GM21723 (cell line): Measurements from ENCODE around the gene TNFSF12.

ENCODE experiments used
- ATAC-seq: cut with Tn5 transposase; IDR thresholded peaks from one replicate; pipeline ENCODE4 v1.9.1; 2021; ENCODE audit warnings: mild to moderate bottlenecking, moderate library complexity; ENCODE audit not compliant: unreplicated experiment

TNFSF12 gene, protein sequence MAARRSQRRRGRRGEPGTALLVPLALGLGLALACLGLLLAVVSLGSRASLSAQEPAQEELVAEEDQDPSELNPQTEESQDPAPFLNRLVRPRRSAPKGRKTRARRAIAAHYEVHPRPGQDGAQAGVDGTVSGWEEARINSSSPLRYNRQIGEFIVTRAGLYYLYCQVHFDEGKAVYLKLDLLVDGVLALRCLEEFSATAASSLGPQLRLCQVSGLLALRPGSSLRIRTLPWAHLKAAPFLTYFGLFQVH

GRCh38 chr17:7548585-7549400 is at the start of gene TNFSF12:
TNFSF12 (plus strand) TSS chr17:7549058; CDS start chr17:7549154, 96 bp downstream.
- ATAC-seq = no peak

- no peak for ATAC-seq
Measured at GRCh38 chr17:7499161-7499560, 49.7 kb upstream of the TNFSF12 start.

DNA sequence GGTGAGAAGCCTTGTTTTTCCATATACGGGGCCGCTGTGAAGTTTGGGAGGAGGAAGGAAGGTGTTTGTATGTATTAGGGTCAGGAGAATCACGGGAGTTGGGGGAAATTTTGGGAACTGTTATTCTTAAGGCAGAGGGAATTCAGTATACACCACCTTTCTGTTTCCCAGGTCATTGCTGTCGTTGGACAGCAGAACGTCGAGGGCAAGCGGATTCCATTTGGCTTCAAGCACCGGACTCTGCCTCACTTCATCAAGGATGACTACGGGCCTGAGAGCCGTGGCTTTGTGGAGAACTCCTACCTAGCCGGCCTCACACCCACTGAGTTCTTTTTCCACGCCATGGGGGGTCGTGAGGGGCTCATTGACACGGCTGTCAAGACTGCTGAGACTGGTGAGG is 47.1 kb upstream of the TNFSF12 start:
- ATAC-seq = no peak

DNA sequence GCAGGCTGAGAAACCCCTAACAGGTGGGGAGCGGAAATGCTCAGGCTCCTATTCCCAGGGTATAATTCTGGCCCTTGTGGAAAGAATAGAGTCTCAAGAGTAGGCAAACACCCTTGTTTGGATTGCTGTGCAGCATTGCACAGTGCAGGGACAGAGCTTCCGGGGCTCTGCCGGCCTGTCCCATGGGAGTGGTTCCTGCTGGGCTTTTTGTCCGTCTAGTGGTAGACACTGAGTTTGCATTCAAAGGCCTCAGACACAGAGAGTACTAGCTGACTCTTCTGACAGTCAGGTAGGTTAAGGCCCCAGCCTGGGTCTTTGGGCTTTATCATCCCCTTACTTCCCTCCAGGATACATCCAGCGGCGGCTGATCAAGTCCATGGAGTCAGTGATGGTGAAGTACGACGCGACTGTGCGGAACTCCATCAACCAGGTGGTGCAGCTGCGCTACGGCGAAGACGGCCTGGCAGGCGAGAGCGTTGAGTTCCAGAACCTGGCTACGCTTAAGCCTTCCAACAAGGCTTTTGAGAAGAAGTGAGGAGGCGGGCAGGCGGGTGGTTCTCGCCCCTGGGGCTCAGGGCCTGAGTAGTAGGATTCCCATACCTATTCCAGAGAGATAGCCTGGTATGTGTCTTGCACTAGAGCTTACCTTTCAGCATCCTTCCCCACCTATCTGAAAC is 46.5 kb upstream of the TNFSF12 start:
- no peak for ATAC-seq

- no peak for ATAC-seq
Measured at GRCh38 chr17:7502987-7503386, 45.9 kb upstream of the TNFSF12 start.

- no peak for ATAC-seq
Measured at GRCh38 chr17:7503521-7503920, 45.3 kb upstream of the TNFSF12 start.

DNA sequence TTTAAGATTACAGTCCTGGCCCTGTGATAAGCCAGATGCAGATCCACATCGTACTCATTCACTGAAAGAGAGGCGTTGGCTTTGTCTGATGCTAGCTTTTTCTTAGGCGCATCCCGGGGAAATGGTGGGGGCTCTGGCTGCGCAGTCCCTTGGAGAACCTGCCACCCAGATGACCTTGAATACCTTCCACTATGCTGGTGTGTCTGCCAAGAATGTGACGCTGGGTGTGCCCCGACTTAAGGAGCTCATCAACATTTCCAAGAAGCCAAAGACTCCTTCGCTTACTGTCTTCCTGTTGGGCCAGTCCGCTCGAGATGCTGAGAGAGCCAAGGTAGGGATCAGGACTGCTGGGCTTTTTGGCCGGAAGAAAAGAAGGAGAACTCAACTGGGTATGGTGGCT is 40.7 kb upstream of the TNFSF12 start:
- ATAC-seq = no peak

- no peak for ATAC-seq
Measured at GRCh38 chr17:7508846-7509245, 40.0 kb upstream of the TNFSF12 start.

GRCh38 chr17:7509937-7510336 is 38.9 kb upstream of the TNFSF12 start:
- no peak for ATAC-seq

DNA sequence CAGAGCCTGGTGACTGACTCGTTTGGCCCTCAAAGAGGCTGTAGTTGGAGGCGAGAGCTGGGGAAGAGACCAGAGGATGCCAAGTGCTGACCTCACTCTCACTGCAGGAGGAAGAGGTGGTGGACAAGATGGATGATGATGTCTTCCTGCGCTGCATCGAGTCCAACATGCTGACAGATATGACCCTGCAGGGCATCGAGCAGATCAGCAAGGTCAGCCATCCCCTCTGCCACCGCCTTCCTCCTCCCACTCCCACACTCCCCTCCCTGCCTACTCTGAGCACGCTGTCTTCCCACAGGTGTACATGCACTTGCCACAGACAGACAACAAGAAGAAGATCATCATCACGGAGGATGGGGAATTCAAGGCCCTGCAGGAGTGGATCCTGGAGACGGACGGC is 37.8 kb upstream of the TNFSF12 start:
- ATAC-seq = no peak

DNA sequence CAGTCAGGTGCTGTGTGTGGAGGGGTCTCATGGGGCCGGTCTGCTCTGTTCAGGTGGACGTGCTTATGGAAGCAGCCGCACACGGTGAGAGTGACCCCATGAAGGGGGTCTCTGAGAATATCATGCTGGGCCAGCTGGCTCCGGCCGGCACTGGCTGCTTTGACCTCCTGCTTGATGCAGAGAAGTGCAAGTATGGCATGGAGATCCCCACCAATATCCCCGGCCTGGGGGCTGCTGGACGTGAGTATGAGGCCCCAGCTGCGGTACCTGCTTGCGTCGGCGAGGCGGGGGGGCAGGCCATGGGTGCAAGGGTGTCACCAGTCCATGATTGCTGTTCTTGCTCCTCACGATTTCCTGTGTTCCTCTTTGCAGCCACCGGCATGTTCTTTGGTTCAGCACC is 36.8 kb upstream of the TNFSF12 start:
- ATAC-seq = no peak

DNA sequence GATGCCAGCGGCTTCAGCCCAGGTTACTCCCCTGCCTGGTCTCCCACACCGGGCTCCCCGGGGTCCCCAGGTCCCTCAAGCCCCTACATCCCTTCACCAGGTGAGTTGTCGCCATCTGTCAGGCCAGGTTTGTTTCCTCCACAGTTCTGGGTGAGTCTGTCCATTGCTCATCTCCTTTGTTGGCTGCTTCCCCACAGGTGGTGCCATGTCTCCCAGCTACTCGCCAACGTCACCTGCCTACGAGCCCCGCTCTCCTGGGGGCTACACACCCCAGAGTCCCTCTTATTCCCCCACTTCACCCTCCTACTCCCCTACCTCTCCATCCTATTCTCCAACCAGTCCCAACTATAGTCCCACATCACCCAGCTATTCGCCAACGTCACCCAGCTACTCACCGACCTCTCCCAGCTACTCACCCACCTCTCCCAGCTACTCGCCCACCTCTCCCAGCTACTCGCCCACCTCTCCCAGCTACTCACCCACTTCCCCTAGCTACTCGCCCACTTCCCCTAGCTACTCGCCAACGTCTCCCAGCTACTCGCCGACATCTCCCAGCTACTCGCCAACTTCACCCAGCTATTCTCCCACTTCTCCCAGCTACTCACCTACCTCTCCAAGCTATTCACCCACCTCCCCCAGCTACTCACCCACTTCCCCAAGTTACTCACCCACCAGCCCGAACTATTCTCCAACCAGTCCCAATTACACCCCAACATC is 35.9 kb upstream of the TNFSF12 start:
- ATAC-seq = no peak

DNA sequence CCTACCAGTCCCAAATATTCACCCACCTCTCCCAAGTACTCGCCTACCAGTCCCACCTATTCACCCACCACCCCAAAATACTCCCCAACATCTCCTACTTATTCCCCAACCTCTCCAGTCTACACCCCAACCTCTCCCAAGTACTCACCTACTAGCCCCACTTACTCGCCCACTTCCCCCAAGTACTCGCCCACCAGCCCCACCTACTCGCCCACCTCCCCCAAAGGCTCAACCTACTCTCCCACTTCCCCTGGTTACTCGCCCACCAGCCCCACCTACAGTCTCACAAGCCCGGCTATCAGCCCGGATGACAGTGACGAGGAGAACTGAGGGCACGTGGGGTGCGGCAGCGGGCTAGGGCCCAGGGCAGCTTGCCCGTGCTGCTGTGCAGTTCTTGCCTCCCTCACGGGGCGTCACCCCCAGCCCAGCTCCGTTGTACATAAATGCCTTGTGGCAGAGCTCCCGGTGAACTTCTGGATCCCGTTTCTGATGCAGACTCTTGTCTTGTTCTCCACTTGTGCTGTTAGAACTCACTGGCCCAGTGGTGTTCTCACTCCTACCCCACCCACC is 34.9 kb upstream of the TNFSF12 start:
- ATAC-seq = no peak

DNA sequence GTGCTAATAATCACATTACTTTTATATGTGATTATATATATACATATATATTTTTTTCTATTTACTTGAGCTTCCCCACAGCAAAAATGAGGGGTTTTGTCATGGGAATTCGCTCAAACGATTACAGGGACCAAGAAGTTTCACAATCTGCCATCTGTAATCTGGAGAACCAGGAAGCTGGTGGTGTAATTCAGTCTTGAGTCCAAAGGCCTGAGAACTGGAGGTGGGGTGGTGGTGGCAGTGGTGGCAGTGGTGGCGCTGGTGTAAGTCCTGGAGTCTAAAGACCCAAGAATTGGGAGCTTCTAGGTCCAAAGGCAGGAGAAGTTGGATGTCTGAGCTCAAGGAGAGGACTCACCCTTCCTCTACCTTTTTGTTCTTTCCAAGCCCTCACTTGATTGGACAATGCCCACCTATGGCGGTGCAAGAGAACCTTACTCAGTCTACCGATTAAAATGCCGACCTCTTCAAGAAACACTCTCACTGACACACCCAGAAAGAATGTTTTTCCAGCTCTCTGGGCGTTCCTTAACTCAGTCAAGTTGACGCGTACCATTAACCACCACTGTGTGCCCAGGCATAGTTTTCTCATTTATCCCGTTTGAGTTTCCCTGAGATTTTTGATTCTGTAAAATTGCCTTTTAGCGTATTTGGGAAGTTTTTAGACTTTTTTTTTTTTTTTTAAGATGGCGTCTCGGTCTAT is 32.8 kb upstream of the TNFSF12 start:
- no peak for ATAC-seq

DNA sequence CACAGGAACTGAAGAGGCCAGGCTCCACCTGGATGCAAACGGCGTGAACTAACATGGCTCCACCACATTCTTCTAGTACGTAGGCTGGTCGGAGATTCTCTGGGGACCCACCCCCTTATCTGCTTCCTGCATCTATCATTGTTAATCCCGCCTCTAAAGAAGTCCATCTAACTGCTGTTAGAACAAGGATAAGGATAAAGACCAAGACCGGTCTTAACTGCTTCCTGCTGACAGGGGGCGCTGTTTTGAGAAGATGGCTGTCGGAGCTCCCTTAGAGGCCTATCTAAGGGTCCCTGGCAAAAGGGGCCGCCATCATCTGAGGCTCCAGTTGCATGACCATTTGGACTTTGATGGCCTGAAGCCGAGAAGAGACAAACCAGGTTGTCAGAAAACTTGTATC is 25.8 kb upstream of the TNFSF12 start:
- ATAC-seq = no peak

DNA sequence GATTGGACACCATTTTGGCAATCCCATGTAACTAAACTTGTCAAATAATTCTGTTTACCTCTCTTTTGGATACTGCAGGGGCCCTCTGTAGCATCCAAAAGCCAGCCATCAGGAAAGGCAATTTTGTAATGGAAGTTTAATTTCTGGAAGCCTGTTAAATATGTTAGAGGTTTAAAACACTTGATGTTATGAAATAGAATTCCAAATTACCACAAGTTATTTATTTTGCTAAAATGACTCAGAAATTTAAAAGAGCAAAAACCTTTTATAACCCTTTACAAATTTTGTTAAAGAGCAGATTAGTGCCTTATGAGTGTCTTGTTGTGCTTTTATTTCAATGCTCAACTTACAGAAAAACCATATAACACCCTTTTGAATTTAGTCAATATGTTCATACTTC is 20.0 kb upstream of the TNFSF12 start:
- no peak for ATAC-seq

- no peak for ATAC-seq
Measured at GRCh38 chr17:7530023-7530900, 18.6 kb upstream of the TNFSF12 start.

GRCh38 chr17:7538050-7538449 is 10.8 kb upstream of the TNFSF12 start:
- ATAC-seq = no peak

DNA sequence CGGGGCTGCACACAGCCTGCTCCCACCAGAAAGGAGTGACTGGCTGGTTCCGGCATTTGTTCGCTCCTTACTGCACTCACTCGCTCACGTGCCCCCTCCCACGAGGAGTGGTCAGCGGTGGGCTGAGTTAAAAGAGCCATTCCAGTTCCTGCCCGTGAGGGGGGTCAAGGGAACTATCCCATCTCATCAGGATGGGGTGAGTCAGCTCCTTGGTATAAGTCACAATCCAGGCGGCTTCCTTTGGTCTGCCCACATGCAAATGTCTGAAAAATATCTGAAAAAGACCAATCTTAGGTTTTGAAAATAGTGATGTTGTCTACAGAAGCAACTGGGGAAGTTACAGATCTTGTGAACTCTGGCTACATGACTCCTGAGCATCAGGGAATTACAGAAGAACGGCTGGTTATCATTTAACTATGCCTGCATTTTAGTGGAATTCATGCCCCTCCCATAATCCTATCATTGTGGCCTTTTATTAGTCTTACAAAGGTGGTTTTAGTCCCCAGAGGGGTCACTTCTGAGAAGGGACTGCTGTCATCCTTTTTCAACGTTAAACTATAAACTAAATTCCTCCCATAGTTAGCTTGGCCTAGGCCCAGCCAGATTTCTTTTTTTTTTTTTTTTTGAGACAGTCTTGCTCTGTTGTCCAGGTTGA is 9.8 kb upstream of the TNFSF12 start:
- no peak for ATAC-seq
